Measurements from ENCODE around the gene YIPF2.

DNA sequence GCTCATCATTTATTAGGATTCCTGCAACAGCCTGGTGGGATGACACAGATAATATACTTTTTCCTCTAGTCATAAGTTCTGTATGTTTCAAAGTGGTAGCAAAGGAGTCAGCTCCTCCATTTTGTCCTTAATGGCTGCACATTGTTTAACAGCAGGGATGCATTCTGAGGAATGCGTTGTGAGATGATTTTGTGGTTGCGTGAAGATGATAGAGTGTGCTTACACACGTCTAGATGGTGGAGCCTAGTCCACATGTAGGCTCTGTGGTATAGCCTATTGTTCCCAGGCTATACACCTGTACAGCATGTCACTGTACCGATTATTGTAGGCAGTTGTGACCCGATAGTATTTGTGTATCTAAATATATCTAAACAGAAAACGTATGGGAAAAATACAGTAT, 37.0 kb upstream of the YIPF2 start:
- no peak for TF ChIP-seq POLR2A (IDR thresholded peaks at IDR 0.05)
- TF ChIP-seq, protein P1, sequence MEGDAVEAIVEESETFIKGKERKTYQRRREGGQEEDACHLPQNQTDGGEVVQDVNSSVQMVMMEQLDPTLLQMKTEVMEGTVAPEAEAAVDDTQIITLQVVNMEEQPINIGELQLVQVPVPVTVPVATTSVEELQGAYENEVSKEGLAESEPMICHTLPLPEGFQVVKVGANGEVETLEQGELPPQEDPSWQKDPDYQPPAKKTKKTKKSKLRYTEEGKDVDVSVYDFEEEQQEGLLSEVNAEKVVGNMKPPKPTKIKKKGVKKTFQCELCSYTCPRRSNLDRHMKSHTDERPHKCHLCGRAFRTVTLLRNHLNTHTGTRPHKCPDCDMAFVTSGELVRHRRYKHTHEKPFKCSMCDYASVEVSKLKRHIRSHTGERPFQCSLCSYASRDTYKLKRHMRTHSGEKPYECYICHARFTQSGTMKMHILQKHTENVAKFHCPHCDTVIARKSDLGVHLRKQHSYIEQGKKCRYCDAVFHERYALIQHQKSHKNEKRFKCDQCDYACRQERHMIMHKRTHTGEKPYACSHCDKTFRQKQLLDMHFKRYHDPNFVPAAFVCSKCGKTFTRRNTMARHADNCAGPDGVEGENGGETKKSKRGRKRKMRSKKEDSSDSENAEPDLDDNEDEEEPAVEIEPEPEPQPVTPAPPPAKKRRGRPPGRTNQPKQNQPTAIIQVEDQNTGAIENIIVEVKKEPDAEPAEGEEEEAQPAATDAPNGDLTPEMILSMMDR (IDR thresholded peaks at IDR 0.05): no peak

Measured in Peyer's patch (tissue), 4 donors.